ENCODE data around the gene OR4Q2. TPM values are rescaled to one million over a fixed set of nuclear protein-coding genes. Genes with fewer than 3 reads are reported as not detected.
"Not testable (repeated sequence)": the region's sequence is repeated elsewhere in the genome, so short reads cannot be mapped to it uniquely, and the experiment has no call there.

The OR4Q2 gene
- total RNA-seq (ENCODE audit: insufficient read depth, low replicate concordance): 1.4 TPM

GRCh38 chr14:20001863-20002262, at the start of gene OR4Q2:
Gene OR4Q2 (plus strand): TSS chr14:20002163.
- DNase-seq (ENCODE audit: low spot score): no peak

- not testable (repeated sequence) for DNase-seq (ENCODE audit: low spot score)
Measured at GRCh38 chr14:19969735-19970134, 32.2 kb upstream of the OR4Q2 start.

- DNase-seq (ENCODE audit: low spot score): no peak
Measured at GRCh38 chr14:19974844-19975243, 27.1 kb upstream of the OR4Q2 start.

GRCh38 chr14:19975291-19975690, 26.7 kb upstream of the OR4Q2 start, which contains the start of gene OR4K15:
Gene OR4K15 (plus strand): TSS chr14:19975591. CDS start chr14:19975591, 0 bp downstream.
- DNase-seq (ENCODE audit: low spot score): no peak

GRCh38 chr14:19993438-19993837, 8.5 kb upstream of the OR4Q2 start:
- no peak for DNase-seq (ENCODE audit: low spot score)

- DNase-seq (ENCODE audit: low spot score): no peak
Measured at GRCh38 chr14:20002319-20002718, 356 bp downstream of the OR4Q2 start.

- no peak for DNase-seq (ENCODE audit: low spot score)
Measured at GRCh38 chr14:20008156-20008555, 6.2 kb downstream of the OR4Q2 start.

GRCh38 chr14:20019257-20019865, 17.4 kb downstream of the OR4Q2 start, which contains the start of gene OR4K14:
Gene OR4K14 (minus strand): TSS chr14:20019307. CDS start chr14:20015193, 4,114 bp downstream.
- no peak for DNase-seq (ENCODE audit: low spot score)

- DNase-seq (ENCODE audit: low spot score): no peak
Measured at GRCh38 chr14:20031058-20031457, 29.1 kb downstream of the OR4Q2 start.

- no peak for DNase-seq (ENCODE audit: low spot score)
Measured at GRCh38 chr14:20035449-20035848, 33.5 kb downstream of the OR4Q2 start.

GRCh38 chr14:20035938-20036337, 34.0 kb downstream of the OR4Q2 start, which contains the start of gene OR4K13:
Gene OR4K13 (minus strand): TSS chr14:20036038. CDS start chr14:20034758, 1,280 bp downstream.
- no peak for DNase-seq (ENCODE audit: low spot score)

- DNase-seq (ENCODE audit: low spot score): no peak
Measured at GRCh38 chr14:20044243-20044642, 42.3 kb downstream of the OR4Q2 start.

GRCh38 chr14:20048202-20048601, 46.2 kb downstream of the OR4Q2 start:
- DNase-seq (ENCODE audit: low spot score): no peak

Other genes with a start within 250 kb of the OR4Q2 start
- 12.5 TPM for gene OR4M1, start 228.7 kb upstream of the OR4Q2 start, total RNA-seq (ENCODE audit: insufficient read depth, low replicate concordance)
- gene OR4N2, start 198.4 kb upstream of the OR4Q2 start, total RNA-seq (ENCODE audit: insufficient read depth, low replicate concordance): 5.3 TPM
- 6.3 TPM for gene OR4K2, start 127.0 kb upstream of the OR4Q2 start, total RNA-seq (ENCODE audit: insufficient read depth, low replicate concordance)
- 5.8 TPM for gene OR4K5, start 81.6 kb upstream of the OR4Q2 start, total RNA-seq (ENCODE audit: insufficient read depth, low replicate concordance)
- gene OR4K1, start 71.2 kb upstream of the OR4Q2 start, total RNA-seq (ENCODE audit: insufficient read depth, low replicate concordance): 2.2 TPM
- 8.4 TPM for gene OR4K15, start 26.6 kb upstream of the OR4Q2 start, total RNA-seq (ENCODE audit: insufficient read depth, low replicate concordance)
- gene OR4K14, start 17.1 kb downstream of the OR4Q2 start, total RNA-seq (ENCODE audit: insufficient read depth, low replicate concordance): 5.1 TPM
- 3.4 TPM for gene OR4K13, start 33.9 kb downstream of the OR4Q2 start, total RNA-seq (ENCODE audit: insufficient read depth, low replicate concordance)
- not detected for gene OR4L1, start 57.9 kb downstream of the OR4Q2 start, total RNA-seq (ENCODE audit: insufficient read depth, low replicate concordance)
- gene OR4K17, start 108.6 kb downstream of the OR4Q2 start, total RNA-seq (ENCODE audit: insufficient read depth, low replicate concordance): 5.1 TPM
- 4.6 TPM for gene OR4N5, start 136.7 kb downstream of the OR4Q2 start, total RNA-seq (ENCODE audit: insufficient read depth, low replicate concordance)
- gene OR11G2, start 188.7 kb downstream of the OR4Q2 start, total RNA-seq (ENCODE audit: insufficient read depth, low replicate concordance): not detected
- 1.2 TPM for gene OR11H6, start 221.5 kb downstream of the OR4Q2 start, total RNA-seq (ENCODE audit: insufficient read depth, low replicate concordance)
- not detected for gene OR11H7, start 226.8 kb downstream of the OR4Q2 start, total RNA-seq (ENCODE audit: insufficient read depth, low replicate concordance)
- 0.96 TPM for gene OR11H4, start 237.1 kb downstream of the OR4Q2 start, total RNA-seq (ENCODE audit: insufficient read depth, low replicate concordance)